H9 (cell line): Measurements from ENCODE around the gene XPR1. TPM values are rescaled to one million over a fixed set of nuclear protein-coding genes. Genes with fewer than 3 reads are reported as not detected.

Experiments
- DNase-seq: peaks from one replicate; pipeline ENCODE4 v3.0.0-alpha.2; 2017
- H2AFZ ChIP-seq: one replicate; pipeline ENCODE4 v1.6.1; 2013; ENCODE audit warnings: mild to moderate bottlenecking, low read length, control low read depth, moderate library complexity
- H2AK5ac ChIP-seq: 2 replicates; pipeline ENCODE4 v1.6.1; 2013; ENCODE audit warnings: low read length, control low read depth, mixed read lengths; ENCODE audit not compliant: insufficient read length
- H2BK120ac ChIP-seq: one replicate; pipeline ENCODE4 v1.6.1; 2013; ENCODE audit warnings: low read depth, mild to moderate bottlenecking, low read length, control low read depth, inconsistent platforms; ENCODE audit not compliant: poor library complexity, severe bottlenecking
- H2BK12ac ChIP-seq: 2 replicates; pipeline ENCODE4 v1.6.1; 2013; ENCODE audit warnings: low read length, control low read depth, mixed read lengths, low read depth; ENCODE audit not compliant: insufficient read length
- H2BK15ac ChIP-seq: 2 replicates; pipeline ENCODE4 v1.6.1; 2013; ENCODE audit warnings: low read depth, low read length, control low read depth
- H2BK20ac ChIP-seq: one replicate; pipeline ENCODE4 v1.6.1; 2013; ENCODE audit warnings: low read depth, mild to moderate bottlenecking, low read length, control low read depth, inconsistent platforms; ENCODE audit not compliant: poor library complexity, severe bottlenecking
- H2BK5ac ChIP-seq: 2 replicates; pipeline ENCODE4 v1.6.1; 2013; ENCODE audit warnings: low read length, control low read depth, mixed read lengths; ENCODE audit not compliant: insufficient read length
- H3K14ac ChIP-seq: 2 replicates; pipeline ENCODE4 v1.6.1; 2013; ENCODE audit warnings: low read length, control low read depth; ENCODE audit not compliant: insufficient read depth
- H3K18ac ChIP-seq: 2 replicates; pipeline ENCODE4 v1.6.1; 2013; ENCODE audit warnings: low read depth, mild to moderate bottlenecking, mixed read lengths, low read length, control low read depth; ENCODE audit not compliant: insufficient read length
- H3K23ac ChIP-seq: 2 replicates; pipeline ENCODE4 v1.6.1; 2013; ENCODE audit warnings: low read length, control low read depth, mixed read lengths, low read depth; ENCODE audit not compliant: insufficient read length
- H3K23me2 ChIP-seq: 2 replicates; pipeline ENCODE4 v1.6.1; 2013; ENCODE audit warnings: low read depth, mild to moderate bottlenecking, mixed read lengths, low read length, control low read depth; ENCODE audit not compliant: insufficient read length, poor library complexity, severe bottlenecking
- H3K27ac ChIP-seq: 2 replicates; pipeline ENCODE4 v1.5.1; 2013; ENCODE audit warnings: low read length, control low read depth, mixed read lengths, low read depth; ENCODE audit not compliant: insufficient read length
- H3K27me3 ChIP-seq: 2 replicates; pipeline ENCODE4 v1.6.1; 2013; ENCODE audit warnings: low read length, control low read depth, inconsistent platforms; ENCODE audit not compliant: insufficient read depth
- H3K4ac ChIP-seq: 2 replicates; pipeline ENCODE4 v1.6.1; 2013; ENCODE audit warnings: low read depth, mild to moderate bottlenecking, control low read depth, inconsistent platforms, low read length, moderate library complexity
- H3K4me1 ChIP-seq: 2 replicates; pipeline ENCODE4 v1.6.1; 2013; ENCODE audit warnings: low read length, control low read depth, inconsistent platforms; ENCODE audit not compliant: insufficient read depth
- H3K4me2 ChIP-seq: 2 replicates; pipeline ENCODE4 v1.6.1; 2013; ENCODE audit warnings: low read length, control low read depth, mixed read lengths; ENCODE audit not compliant: insufficient read length, insufficient read depth
- H3K56ac ChIP-seq: 2 replicates; pipeline ENCODE4 v1.6.1; 2013; ENCODE audit warnings: low read depth, mild to moderate bottlenecking, mixed read lengths, low read length, control low read depth; ENCODE audit not compliant: insufficient read length
- H3K79me1 ChIP-seq: 2 replicates; pipeline ENCODE4 v1.6.1; 2013; ENCODE audit warnings: low read depth, mild to moderate bottlenecking, moderate library complexity, low read length, control low read depth, inconsistent platforms; ENCODE audit not compliant: insufficient read depth, poor library complexity, severe bottlenecking
- H3K79me2 ChIP-seq: 2 replicates; pipeline ENCODE4 v1.6.1; 2013; ENCODE audit warnings: low read length, control low read depth, inconsistent platforms; ENCODE audit not compliant: insufficient read depth
- H3K9ac ChIP-seq: 2 replicates; pipeline ENCODE4 v1.6.1; 2013; ENCODE audit warnings: low read length, control low read depth, mixed read lengths; ENCODE audit not compliant: insufficient read length; ENCODE audit errors: extremely low read depth
- H3K9me3 ChIP-seq: one replicate; pipeline ENCODE4 v1.6.1; 2013; ENCODE audit warnings: low read depth, low read length, inconsistent platforms; ENCODE audit not compliant: control insufficient read depth
- H3T11ph ChIP-seq: one replicate; pipeline ENCODE4 v1.6.1; 2013; ENCODE audit warnings: mild to moderate bottlenecking, low read length, control low read depth, inconsistent platforms
- H4K20me1 ChIP-seq: one replicate; pipeline ENCODE4 v1.6.1; 2013; ENCODE audit not compliant: control insufficient read depth, insufficient read length, insufficient read depth
- H4K5ac ChIP-seq: 2 replicates; pipeline ENCODE4 v1.6.1; 2013; ENCODE audit warnings: low read depth, mild to moderate bottlenecking, mixed read lengths, low read length, control low read depth; ENCODE audit not compliant: insufficient read length
- H4K8ac ChIP-seq: replicated peaks from 2 replicates; pipeline ENCODE4 v1.6.1; 2013; ENCODE audit warnings: low read length, control low read depth, mixed read lengths, low read depth; ENCODE audit not compliant: insufficient read length
- H4K91ac ChIP-seq: 2 replicates; pipeline ENCODE4 v1.6.1; 2013; ENCODE audit warnings: low read depth, mild to moderate bottlenecking, moderate library complexity, mixed read lengths, low read length, control low read depth; ENCODE audit not compliant: insufficient read length
- H3K27ac Mint-ChIP-seq, 3 experiments: 2 replicates in 2 of 3; 3 replicates in 1 of 3; pipeline ENCODE4 v1.8.0; 2020 to 2021; ENCODE audit warnings: mixed read lengths in 3 of 3, mild to moderate bottlenecking in 1 of 3, moderate library complexity in 1 of 3
- H3K27me3 Mint-ChIP-seq: 2 replicates; pipeline ENCODE4 v1.8.0; 2021; ENCODE audit warnings: low read depth, mild to moderate bottlenecking, moderate library complexity, mixed read lengths
- H3K36me3 Mint-ChIP-seq, 3 experiments: 2 replicates in 2 of 3; 3 replicates in 1 of 3; pipeline ENCODE4 v1.8.0; 2020 to 2021; ENCODE audit warnings: low read depth in 3 of 3, mixed read lengths in 3 of 3; ENCODE audit not compliant: insufficient read depth in 1 of 3
- H3K4me1 Mint-ChIP-seq, 2 experiments: 2 replicates each; pipeline ENCODE4 v1.8.0; 2020; ENCODE audit warnings: mixed read lengths in 2 of 2
- H3K4me3 Mint-ChIP-seq, 2 experiments: 2 replicates in 1 of 2; 3 replicates in 1 of 2; pipeline ENCODE4 v1.8.0; 2020 to 2021; ENCODE audit warnings: mild to moderate bottlenecking in 2 of 2, mixed read lengths in 2 of 2, moderate library complexity in 1 of 2
- H3K9me3 Mint-ChIP-seq, 2 experiments: 2 replicates in 1 of 2; 3 replicates in 1 of 2; pipeline ENCODE4 v1.8.0; 2020; ENCODE audit warnings: mild to moderate bottlenecking in 2 of 2, mixed read lengths in 2 of 2, moderate library complexity in 1 of 2
- WGBS: extraction: QIAGEN DNeasy Blood & Tissue Kit; methylation state at CpG from one replicate; pipeline ENCODE4 v1.1.7; 2013; ENCODE audit warnings: missing lambda C conversion rate, low lambda C conversion rate, mixed read lengths; ENCODE audit not compliant: insufficient read length; ENCODE audit errors: extremely low coverage; 5-methylcytosine and 5-hydroxymethylcytosine counted together
- total RNA-seq: library from RNA; stranded (reverse); gene quantifications from 2 replicates; pipeline ENCODE4 v1.2.1, GENCODE V29; 2021
- TF ChIP-seq, protein P1 (sequence below): fragments of 200-600 bp; sonication (generic); conservative IDR thresholded peaks from 3 replicates; pipeline ENCODE4 v1.8.0; 2021; ENCODE audit warnings: antibody characterized with exemption, mild to moderate bottlenecking

Gene XPR1
- total RNA-seq, 1 experiment from 2014 or later: 34.1 TPM

DNA sequence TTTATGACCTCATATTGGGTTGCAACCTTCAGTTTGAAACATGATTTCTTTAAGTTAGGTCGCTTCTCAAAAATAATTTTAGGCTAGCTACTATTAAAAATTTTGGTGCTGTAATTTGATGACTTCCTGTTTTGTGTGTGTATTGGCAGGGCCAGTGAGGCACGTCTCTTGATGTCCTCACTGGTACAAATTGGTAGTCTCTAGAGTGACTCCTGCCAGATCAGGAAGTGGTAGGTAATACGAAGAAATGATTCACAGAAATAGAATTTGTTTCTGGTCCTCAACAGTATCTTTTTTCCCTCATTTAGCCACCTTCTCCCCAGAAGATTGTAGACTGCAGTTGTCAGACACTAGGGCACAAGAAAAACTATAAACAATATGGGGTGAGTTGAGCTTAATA is 160.0 kb downstream of the XPR1 start:
- H2BK20ac ChIP-seq: no peak overlapping the region
- peaks cover 2 to 5% of the 10 kb centered on the region in 2 experiments for H3K4me1 Mint-ChIP-seq
- TF ChIP-seq, protein P1, sequence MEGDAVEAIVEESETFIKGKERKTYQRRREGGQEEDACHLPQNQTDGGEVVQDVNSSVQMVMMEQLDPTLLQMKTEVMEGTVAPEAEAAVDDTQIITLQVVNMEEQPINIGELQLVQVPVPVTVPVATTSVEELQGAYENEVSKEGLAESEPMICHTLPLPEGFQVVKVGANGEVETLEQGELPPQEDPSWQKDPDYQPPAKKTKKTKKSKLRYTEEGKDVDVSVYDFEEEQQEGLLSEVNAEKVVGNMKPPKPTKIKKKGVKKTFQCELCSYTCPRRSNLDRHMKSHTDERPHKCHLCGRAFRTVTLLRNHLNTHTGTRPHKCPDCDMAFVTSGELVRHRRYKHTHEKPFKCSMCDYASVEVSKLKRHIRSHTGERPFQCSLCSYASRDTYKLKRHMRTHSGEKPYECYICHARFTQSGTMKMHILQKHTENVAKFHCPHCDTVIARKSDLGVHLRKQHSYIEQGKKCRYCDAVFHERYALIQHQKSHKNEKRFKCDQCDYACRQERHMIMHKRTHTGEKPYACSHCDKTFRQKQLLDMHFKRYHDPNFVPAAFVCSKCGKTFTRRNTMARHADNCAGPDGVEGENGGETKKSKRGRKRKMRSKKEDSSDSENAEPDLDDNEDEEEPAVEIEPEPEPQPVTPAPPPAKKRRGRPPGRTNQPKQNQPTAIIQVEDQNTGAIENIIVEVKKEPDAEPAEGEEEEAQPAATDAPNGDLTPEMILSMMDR: no peak
- no peak overlapping the region for H4K8ac ChIP-seq
- H2AK5ac ChIP-seq: no peak overlapping the region
- H2AFZ ChIP-seq: no peak overlapping the region
- no peak overlapping the region for H3K4ac ChIP-seq
- H3K23ac ChIP-seq: no peak overlapping the region
- H3K18ac ChIP-seq: no peak overlapping the region
- H3K9me3 Mint-ChIP-seq: no peaks in the 10 kb centered on the region
- H2BK5ac ChIP-seq: no peak overlapping the region
- H3K27me3 ChIP-seq: no peaks in the 10 kb centered on the region
- DNase-seq: no peak
- no peaks in the 10 kb centered on the region for H3K9me3 ChIP-seq
- H3K56ac ChIP-seq: no peak overlapping the region
- no peak overlapping the region for H3K4me3 Mint-ChIP-seq
- no peak overlapping the region for H3K27ac ChIP-seq
- H3K36me3 Mint-ChIP-seq: peaks cover 0 to 5% (median 5%) of the 10 kb centered on the region in 3 experiments; a peak in 3 of 7 replicates
- H2BK15ac ChIP-seq: no peak overlapping the region
- no peak overlapping the region for H3K9ac ChIP-seq
- no peak overlapping the region for H3K14ac ChIP-seq
- no CpG with 5 or more reads among the region's 3 CpGs for WGBS
- no peak overlapping the region for H4K5ac ChIP-seq
- no peak overlapping the region for H4K91ac ChIP-seq
- H3K4me2 ChIP-seq: no peak overlapping the region
- no peaks in the 10 kb centered on the region for H3K27me3 Mint-ChIP-seq
- no peak overlapping the region for H2BK12ac ChIP-seq
- H3K79me2 ChIP-seq: no peaks in the 10 kb centered on the region
- no peaks in the 10 kb centered on the region for H3K4me1 ChIP-seq
- H3K23me2 ChIP-seq: no peaks in the 10 kb centered on the region
- H4K20me1 ChIP-seq: no peaks in the 10 kb centered on the region
- H2BK120ac ChIP-seq: no peak overlapping the region
- no peaks in the 10 kb centered on the region for H3K79me1 ChIP-seq
- no peak overlapping the region for H3T11ph ChIP-seq
- H3K27ac Mint-ChIP-seq: no peak overlapping the region
